Measurements from ENCODE around the gene NUP37. TPM values are rescaled to one million over a fixed set of nuclear protein-coding genes. Genes with fewer than 3 reads are reported as not detected.

NUP37 gene
- total and polyA plus RNA-seq, 2 experiments from 2014 or later, result 68.7 to 79.4 TPM

DNA sequence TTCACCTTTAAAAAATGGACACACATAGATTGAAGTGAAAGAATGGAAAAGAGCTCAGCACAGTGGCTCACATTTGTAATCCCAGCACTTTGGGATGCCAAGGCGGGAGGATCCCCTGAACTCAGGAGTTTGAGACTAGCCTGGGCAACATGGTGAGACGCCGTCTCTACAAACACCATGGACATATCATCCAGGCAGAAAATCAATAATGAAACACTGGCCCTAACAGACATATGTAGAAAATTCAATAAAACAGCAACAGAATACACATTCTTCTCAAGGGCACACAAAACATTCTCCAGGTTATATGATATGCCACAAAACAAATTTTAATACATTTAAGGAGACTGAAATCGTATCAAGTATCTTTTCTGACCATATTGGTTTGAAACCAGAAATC lies 65.6 kb downstream of the NUP37 start:
- no peak for ATAC-seq
- H3K27ac Mint-ChIP-seq, result no peak overlapping the region
- no peak overlapping the region for H3K4me3 Mint-ChIP-seq
- no peaks in the 10 kb centered on the region for H3K4me1 ChIP-seq (ENCODE audit: insufficient read depth)
- no peaks in the 10 kb centered on the region for H3K36me3 ChIP-seq (ENCODE audit: insufficient read depth)
- TF ChIP-seq EZH2phosphoT487 (IDR thresholded peaks at IDR 0.05; ENCODE audit: unreplicated experiment), result no peak
- TF ChIP-seq, protein P1, sequence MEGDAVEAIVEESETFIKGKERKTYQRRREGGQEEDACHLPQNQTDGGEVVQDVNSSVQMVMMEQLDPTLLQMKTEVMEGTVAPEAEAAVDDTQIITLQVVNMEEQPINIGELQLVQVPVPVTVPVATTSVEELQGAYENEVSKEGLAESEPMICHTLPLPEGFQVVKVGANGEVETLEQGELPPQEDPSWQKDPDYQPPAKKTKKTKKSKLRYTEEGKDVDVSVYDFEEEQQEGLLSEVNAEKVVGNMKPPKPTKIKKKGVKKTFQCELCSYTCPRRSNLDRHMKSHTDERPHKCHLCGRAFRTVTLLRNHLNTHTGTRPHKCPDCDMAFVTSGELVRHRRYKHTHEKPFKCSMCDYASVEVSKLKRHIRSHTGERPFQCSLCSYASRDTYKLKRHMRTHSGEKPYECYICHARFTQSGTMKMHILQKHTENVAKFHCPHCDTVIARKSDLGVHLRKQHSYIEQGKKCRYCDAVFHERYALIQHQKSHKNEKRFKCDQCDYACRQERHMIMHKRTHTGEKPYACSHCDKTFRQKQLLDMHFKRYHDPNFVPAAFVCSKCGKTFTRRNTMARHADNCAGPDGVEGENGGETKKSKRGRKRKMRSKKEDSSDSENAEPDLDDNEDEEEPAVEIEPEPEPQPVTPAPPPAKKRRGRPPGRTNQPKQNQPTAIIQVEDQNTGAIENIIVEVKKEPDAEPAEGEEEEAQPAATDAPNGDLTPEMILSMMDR (conservative IDR thresholded peaks at IDR 0.05; ENCODE audit: low read depth in 2 of 2), result no peak
- no peak for DNase-seq (ENCODE audit: low spot score)
- no peaks in the 10 kb centered on the region for H3K79me2 ChIP-seq (replicated peaks; ENCODE audit: insufficient read depth)
- no peaks in the 10 kb centered on the region for H3K9me3 Mint-ChIP-seq
- H4K20me1 ChIP-seq (replicated peaks; ENCODE audit: insufficient read depth), result no peaks in the 10 kb centered on the region
- no peak overlapping the region for H2AFZ ChIP-seq
- H3K27me3 ChIP-seq (ENCODE audit: insufficient read depth), result no peaks in the 10 kb centered on the region
- H3K27me3 Mint-ChIP-seq (ENCODE audit: insufficient read depth, low read depth, poor library complexity), result no peaks in the 10 kb centered on the region
- no peaks in the 10 kb centered on the region for H3K36me3 Mint-ChIP-seq (ENCODE audit: low read depth)
- no peak overlapping the region for H3K4me2 ChIP-seq
- H3K27ac ChIP-seq (ENCODE audit: low read depth), result no peak overlapping the region
- H3F3A ChIP-seq (replicated peaks; ENCODE audit: low read depth), result no peaks in the 10 kb centered on the region
- no peaks in the 10 kb centered on the region for H3K4me1 Mint-ChIP-seq
- no peaks in the 10 kb centered on the region for H3K9me2 ChIP-seq (ENCODE audit: insufficient read depth)
- no peak overlapping the region for H3K4me3 ChIP-seq

DNA sequence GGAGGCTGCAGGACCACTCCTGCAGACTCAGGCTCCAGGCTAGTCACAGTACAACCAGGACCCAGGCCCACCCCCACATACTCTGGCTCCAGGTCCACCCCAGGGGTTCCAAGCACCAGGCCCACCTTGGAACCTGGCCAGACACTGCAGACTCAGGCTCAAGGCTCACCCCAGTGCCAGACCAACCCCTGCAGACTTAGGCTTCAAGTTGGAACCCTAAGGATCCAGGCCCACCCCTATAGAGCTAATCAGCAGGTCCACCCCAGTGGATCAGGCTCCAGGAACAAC lies 66.9 kb downstream of the NUP37 start:
- Histone ChIP-seq H4K20me1 (replicated peaks; ENCODE audit: insufficient read depth) (no peaks in the 10 kb centered on the region), H3K27me3 (ENCODE audit: insufficient read depth) (no peaks in the 10 kb centered on the region), H2AFZ (no peak overlapping the region), H3K4me3 (no peak overlapping the region), H3K79me2 (replicated peaks; ENCODE audit: insufficient read depth) (no peaks in the 10 kb centered on the region), H3K9me2 (ENCODE audit: insufficient read depth) (no peaks in the 10 kb centered on the region), H3K27ac (ENCODE audit: low read depth) (no peak overlapping the region), H3K4me2 (no peak overlapping the region), H3K36me3 (ENCODE audit: insufficient read depth) (no peaks in the 10 kb centered on the region), H3F3A (replicated peaks; ENCODE audit: low read depth) (no peaks in the 10 kb centered on the region), H3K4me1 (ENCODE audit: insufficient read depth) (no peaks in the 10 kb centered on the region)
- DNase-seq (ENCODE audit: low spot score) (no peak), ATAC-seq (no peak)
- TF ChIP-seq POLR2AphosphoS5 (IDR thresholded peaks at IDR 0.05; ENCODE audit: low read depth) (no peak), ZNF114 (CRISPR knock-in tag; IDR thresholded peaks at IDR 0.05) (no peak), EZH2 (IDR thresholded peaks at IDR 0.05; ENCODE audit: low read depth, unreplicated experiment) (no peak)
- Mint-ChIP-seq H3K36me3 (ENCODE audit: low read depth) (no peaks in the 10 kb centered on the region), H3K4me3 (no peak overlapping the region), H3K4me1 (no peaks in the 10 kb centered on the region), H3K27me3 (ENCODE audit: insufficient read depth, low read depth, poor library complexity) (no peaks in the 10 kb centered on the region), H3K27ac (no peak overlapping the region), H3K9me3 (no peaks in the 10 kb centered on the region)

DNA sequence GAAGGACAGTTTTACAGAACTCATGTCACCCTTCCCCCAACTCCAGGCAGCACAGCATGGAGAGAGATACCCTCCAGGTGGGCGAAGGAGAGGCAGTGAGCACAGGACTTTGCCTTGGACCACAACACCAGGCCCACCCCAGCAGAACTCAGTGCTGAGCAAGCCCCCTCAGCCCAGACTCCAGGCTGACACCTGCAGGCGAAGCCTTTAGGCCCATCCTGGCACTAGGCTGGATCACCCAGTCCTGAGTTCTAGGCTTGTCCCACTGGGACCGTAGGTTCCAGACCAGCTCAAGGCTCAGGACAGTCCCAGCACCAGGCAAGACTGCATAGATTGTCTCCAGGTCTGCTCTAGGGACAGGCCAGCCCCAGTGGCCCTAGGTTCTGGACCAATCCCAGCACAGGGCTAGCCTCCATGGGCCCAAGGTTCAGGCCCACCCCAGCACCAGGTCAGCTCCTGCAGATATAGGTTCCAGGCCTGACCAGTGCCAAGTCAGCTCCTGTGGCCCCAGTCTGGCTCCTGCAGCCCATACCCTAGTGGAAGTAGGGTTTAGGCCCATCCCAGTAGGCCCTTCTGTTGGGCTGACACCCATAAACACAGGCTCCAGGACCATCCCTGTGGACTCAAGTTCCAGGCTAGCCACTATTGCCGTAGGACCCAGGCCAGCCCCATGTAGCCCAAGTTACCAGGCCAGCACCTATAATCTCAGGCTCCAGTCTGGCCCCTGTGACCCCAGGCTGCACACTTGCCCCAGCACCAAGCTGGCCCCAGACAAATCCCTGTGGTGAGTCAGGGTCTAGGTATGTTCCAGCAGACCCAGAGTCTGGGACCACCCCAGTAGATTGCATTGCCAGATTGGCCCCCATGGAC lies 67.5 kb downstream of the NUP37 start:
- Histone ChIP-seq H3K9me2 (ENCODE audit: insufficient read depth) (no peaks in the 10 kb centered on the region), H3K4me3 (no peak overlapping the region), H3K36me3 (ENCODE audit: insufficient read depth) (no peaks in the 10 kb centered on the region), H3K4me1 (ENCODE audit: insufficient read depth) (no peaks in the 10 kb centered on the region), H3K27ac (ENCODE audit: low read depth) (no peak overlapping the region), H3K79me2 (replicated peaks; ENCODE audit: insufficient read depth) (no peaks in the 10 kb centered on the region), H4K20me1 (replicated peaks; ENCODE audit: insufficient read depth) (no peaks in the 10 kb centered on the region), H3F3A (replicated peaks; ENCODE audit: low read depth) (no peaks in the 10 kb centered on the region), H3K4me2 (no peak overlapping the region), H2AFZ (no peak overlapping the region), H3K27me3 (ENCODE audit: insufficient read depth) (no peaks in the 10 kb centered on the region)
- Mint-ChIP-seq H3K27me3 (ENCODE audit: insufficient read depth, low read depth, poor library complexity) (no peaks in the 10 kb centered on the region), H3K4me3 (no peak overlapping the region), H3K9me3 (no peaks in the 10 kb centered on the region), H3K4me1 (no peaks in the 10 kb centered on the region), H3K36me3 (ENCODE audit: low read depth) (no peaks in the 10 kb centered on the region), H3K27ac (no peak overlapping the region)
- peak; percentile 8 for DNase-seq (ENCODE audit: low spot score)
- peak; percentile 79 for ATAC-seq
- TF ChIP-seq ZNF114 (CRISPR knock-in tag; IDR thresholded peaks at IDR 0.05), result no peak
- no peak for TF ChIP-seq CREB1 (CRISPR knock-in tag; IDR thresholded peaks at IDR 0.05; ENCODE audit: low read depth)
- TF ChIP-seq, protein P1 (conservative IDR thresholded peaks at IDR 0.05; ENCODE audit: low read depth in 2 of 2), result peak in 1 of 2 experiments; percentile 45; a peak in 2 of 4 replicates
- no peak for TF ChIP-seq NANOG (IDR thresholded peaks at IDR 0.05; ENCODE audit: borderline replicate concordance)
